RPMI7951 (cell line): Measurements from ENCODE around the gene RNASEH2C. TPM values are rescaled to one million over a fixed set of nuclear protein-coding genes. Genes with fewer than 3 reads are reported as not detected.
"Not testable (repeated sequence)": the region's sequence is repeated elsewhere in the genome, so short reads cannot be mapped to it uniquely, and the experiment has no call there.

Experiments
- DNase-seq: peaks from one replicate; pipeline ENCODE4 v3.0.0-alpha.2; 2012; ENCODE audit warnings: low read depth
- total RNA-seq: library from RNA; depleted of rRNA; stranded (reverse); fragments of >200 nt; shearing (Covaris generic); gene quantifications from 2 replicates; pipeline ENCODE4 v1.2.3, GENCODE V29; 2014

The RNASEH2C gene
- total RNA-seq, 1 experiment from 2014 or later: 38.3 TPM

DNA sequence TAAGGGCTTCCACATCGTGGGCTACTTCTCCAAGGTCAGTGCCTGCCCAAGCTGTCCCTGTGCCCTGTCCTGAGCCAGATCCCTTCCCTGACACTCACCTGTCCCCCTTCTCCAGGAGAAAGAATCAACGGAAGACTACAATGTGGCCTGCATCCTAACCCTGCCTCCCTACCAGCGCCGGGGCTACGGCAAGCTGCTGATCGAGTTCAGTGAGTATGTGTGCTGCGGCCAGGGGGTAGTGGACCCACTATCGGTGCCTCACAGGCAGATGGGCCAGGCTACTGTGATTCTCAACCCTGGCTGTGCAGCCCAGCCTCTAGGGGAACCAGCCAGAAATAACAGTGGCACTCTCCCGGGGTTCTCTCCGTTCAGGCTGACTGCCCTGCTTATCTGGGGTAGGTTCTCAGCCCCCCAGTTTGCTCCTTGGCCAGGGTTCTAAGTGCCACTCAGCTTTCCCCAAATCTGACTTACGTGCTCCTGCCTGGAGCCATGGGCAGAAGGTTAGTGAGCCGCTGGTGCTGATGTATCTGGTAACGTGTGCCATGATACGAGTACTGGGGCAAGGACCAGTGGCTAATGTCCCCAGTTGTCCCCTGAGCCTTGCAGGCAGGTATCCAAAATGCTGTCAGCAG, 3.7 kb downstream of the RNASEH2C start:
- no peak for DNase-seq

DNA sequence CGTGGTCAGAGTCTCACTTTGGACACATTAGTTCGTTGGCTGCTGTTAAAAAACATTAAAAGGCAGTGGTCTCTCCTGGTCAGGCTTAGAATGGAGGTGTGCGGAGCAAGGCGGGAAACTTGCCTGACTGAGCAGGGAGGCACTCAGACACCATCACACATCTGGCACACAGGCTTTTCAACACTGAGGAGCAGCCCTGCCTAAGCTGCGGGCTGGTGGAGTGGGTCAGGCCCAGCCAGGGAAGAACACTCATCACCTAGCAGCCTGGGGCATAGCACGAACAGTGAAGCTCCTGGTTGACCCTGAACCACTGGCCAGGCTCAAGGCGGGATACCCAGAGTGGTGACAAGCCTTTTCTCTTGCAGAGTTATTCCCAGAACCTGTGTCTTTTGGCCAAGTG, 4.3 kb downstream of the RNASEH2C start:
- no peak for DNase-seq

DNA sequence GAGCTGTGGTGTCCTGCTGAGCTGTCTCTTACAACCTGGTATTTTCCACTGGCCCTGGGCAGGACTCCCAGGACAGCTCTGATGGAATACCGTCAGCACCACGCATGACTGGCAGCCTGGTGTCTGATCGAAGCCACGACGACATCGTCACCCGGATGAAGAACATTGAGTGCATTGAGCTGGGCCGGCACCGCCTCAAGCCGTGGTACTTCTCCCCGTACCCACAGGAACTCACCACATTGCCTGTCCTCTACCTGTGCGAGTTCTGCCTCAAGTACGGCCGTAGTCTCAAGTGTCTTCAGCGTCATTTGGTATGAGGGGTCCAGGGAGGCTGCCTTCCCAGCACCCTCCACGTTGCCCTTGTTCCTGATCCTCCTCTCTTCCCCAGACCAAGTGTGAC, 6.2 kb downstream of the RNASEH2C start:
- DNase-seq: no peak

DNA sequence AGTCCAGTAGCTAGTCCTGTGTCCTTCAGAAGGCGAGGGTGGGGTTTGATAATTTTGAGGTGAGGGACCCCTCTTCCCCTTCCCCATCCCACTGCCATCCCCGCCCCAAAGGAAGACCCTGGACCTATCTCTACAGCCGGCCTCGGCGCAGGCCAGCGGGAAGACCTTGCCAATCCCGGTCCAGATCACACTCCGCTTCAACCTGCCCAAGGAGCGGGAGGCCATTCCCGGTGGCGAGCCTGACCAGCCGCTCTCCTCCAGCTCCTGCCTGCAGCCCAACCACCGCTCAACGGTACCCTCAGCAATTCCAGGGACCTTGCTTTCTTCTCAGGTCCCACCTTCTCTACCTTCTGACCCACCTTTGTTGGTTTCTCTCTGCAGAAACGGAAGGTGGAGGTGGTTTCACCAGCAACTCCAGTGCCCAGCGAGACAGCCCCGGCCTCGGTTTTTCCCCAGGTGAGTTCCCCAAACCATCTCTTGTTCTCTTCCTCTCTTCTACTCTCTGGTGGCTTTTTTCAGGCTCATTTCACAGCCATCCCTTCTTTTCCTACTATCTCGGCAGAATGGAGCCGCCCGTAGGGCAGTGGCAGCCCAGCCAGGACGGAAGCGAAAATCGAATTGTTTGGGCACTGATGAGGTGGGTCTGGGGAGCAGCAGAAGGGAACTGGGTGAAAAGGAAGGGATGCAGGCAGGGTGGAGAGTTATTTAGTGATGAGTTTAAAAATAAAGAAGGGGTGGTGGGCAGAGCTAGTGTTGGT, 7.2 kb downstream of the RNASEH2C start:
- no peak for DNase-seq

DNA sequence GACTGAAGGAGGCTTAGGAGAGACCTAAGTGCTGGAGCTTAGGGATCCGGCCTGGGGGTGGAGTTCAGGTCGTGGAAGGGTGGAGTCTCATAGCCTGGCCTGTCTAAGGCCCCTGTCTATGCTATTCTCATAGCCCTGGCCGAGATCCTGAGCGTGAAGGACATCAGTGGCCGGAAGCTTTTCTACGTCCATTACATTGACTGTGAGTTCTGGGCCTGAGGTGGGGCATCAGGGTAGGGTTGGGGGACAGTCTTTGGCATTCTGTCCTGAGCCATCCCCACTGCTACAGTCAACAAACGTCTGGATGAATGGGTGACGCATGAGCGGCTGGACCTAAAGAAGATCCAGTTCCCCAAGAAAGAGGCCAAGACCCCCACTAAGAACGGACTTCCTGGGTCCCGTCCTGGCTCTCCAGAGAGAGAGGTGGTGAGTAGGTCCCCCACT, 7.9 kb downstream of the RNASEH2C start:
- no peak for DNase-seq

DNA sequence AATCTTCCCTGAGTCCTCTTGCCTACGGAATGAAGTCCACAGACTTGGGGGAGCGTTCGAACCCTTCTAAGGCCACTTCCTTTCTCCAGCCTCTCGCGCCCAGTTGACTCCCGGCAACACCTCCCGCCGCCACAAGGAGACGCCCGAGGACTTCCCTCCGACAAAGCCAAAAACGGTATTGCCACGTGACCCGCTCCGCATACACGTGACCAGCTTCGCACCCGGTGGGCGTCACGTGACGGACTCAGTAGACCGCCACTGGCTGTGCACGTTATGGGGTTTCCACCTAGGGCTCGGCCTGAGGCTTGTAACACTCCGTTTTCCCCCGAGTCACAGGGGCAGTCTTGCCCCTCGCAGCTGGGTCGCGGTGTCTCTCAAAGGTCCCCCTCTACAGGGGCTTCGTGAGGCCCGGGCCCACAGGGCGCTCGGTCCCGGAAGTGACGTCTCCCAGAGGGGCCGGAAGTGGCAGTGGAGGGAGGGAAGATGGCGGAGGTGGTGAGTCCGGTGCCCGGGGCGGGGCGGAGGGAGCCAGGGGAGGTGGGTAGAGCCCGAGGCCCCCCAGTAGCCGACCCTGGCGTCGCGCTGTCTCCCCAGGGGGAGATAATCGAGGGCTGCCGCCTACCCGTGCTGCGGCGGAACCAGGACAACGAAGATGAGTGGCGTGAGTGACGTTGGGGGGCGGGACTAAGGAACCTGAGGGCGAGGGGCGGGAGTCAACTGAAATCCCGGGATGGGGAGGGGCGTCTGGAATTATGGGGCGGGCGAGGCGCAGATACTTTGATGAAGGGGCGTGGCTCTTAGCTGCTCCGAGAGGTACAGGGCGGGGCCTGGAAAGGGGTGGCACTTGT, 8.6 kb downstream of the RNASEH2C start, which contains the start of gene KAT5:
TSS of gene KAT5 (plus strand) at position 468 of the 848 bp plus-strand sequence. CDS start at position 484, 16 bp downstream.
- peak; percentile 97 for DNase-seq

DNA sequence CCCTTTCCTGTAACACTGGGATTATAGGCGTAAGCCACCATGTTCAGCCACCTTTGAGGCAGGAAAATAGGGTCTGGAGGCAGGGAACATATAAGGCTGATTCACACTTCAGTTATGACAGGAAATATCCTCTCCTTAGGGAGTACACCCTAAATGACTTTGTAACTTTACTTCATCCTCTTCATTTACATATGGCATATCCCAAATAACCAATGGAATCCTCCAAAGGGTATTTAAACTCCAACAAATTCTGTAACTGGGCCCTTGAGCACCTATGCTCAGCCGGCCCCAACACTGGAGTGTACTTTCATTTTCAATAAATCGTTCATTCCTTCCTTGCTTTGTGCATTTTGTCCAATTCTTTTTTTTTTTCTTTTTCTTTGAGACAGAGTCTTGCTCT, 10.2 kb downstream of the RNASEH2C start:
- DNase-seq: peak; percentile 49

DNA sequence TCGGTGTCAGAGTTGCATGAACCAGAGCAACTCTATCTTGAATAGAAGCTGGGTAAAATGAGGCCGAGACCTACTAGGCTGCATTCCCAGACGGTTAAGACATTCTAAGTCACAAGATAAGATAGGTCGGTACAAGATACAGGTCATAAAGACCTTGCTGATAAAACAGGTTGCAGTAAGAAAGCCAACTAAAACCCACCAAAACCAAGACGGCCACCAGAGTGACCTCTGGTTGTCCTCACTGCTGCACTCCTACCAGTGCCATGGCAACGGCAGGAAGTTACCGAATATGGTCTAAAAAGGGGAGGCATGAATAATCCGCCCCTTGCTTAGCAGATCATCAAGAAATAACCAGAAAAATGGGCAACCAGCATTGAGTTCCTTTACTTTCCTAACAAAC, 10.9 kb downstream of the RNASEH2C start:
- DNase-seq: peak; percentile 44

DNA sequence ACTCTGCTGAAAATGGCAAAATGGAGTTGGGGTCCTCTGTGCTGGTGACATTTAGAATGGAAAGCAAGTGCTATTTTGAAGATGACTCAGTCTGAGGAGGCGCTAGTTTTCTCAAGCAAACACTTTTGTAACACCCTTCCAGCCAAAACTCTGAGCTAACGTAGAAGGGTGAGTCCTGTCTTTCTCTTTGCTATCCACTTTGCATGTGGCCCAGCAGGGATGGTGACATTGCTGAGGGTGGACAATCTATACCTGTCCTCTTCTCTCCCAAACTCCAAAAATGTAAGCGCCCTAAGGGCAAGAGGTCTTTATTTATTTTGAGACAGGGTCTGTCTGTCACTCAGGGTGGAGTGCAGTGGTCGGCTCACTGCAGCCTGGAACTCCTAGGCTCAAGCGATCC, 12.1 kb downstream of the RNASEH2C start:
- no peak for DNase-seq

DNA sequence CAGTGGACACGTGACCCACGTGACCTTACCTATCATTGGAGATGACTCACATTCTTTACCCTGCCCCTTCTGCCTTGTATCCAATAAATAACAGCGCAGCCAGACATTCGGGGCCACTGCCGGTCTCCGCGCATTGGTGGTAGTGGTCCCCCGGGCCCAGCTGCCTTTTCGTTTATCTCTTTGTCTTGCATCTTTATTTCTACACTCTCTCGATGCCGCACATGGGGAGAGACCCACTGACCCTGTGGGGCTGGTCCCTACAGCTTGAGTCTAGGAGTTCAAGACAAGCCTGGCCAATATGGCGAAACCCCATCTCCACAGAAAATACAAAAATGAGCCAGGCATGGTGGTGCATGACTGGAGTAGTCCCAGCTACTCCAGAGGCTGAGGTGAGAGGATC, 13.6 kb downstream of the RNASEH2C start:
- not testable (repeated sequence) for DNase-seq

DNA sequence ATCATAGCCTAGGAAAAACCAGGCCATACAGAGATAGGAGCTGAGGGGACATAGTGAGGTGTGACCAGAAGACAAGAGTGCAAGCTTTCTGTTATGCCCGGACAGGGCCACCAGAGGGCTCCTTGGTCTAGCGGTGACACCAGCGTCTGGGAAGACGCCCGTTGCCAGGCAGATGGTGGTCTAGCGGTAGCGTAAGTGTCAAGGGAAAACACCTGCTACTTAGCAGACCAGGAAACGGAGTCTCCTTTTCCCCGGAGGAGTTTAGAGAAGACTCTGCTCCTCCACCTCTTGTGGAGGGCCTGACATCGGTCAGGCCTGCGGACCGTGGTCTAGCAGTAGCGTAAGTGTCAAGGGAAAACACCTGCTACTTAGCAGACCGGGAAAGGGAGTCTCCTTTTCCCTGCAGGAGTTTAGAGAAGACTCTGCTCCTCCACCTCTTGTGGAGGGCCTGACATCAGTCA, 14.3 kb downstream of the RNASEH2C start:
- DNase-seq: peak; percentile 49

DNA sequence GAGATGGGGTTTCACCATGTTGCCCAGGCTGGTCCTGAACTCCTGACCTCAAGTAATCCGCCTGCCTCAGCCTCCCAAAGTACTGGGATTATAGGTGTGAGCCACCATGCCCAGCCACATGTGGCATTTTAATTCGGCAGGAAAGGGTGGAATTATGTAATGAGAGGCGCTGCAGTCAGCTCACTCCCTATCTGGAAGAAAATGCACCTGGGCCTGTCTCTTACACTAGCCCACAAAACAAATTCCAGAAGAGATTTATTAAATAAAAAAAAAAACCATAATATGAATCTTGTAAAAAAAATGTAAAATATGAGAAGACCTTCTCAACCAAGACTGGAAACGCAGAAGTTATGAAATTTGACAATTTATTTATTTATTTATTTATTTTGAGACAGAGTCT, 16.8 kb downstream of the RNASEH2C start:
- DNase-seq: no peak

DNA sequence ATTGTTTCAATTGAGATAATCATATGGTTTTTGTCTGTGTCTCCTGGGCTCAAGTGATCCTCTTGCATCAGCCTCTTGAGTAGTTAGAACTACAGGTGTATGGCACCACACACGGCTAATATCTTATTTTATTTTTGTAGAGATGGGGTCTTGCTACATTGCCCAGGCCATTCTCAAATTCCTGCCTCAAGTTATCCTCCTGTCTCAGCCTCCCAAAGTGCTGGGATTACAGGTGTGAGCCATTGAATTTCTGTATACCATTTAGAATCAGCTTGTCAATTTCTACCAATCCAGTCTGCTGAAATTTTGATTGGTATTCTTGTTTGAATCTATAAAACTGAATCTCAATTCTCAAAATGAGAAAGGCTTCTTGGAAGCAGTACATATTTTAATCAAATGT, 18.9 kb downstream of the RNASEH2C start:
- no peak for DNase-seq

DNA sequence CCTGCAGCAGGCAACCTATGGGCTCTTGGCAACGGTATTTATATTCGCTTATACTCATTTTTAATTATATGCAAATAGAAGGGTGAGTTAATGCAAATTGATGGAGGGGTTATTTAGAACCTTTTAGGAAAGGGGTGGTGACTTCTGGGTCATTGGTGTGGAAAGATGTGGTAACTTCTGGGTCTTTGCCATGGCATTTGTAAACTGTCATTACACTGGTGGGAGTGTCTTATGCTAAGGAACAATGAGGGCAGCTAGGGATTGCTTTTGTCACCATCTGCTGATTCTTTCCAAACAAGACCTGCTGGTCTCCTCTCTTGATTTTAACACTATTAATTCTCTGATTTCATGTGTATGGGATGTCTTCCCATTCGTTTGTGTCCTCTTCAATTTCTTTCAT, 20.2 kb downstream of the RNASEH2C start:
- DNase-seq: peak; percentile 29

DNA sequence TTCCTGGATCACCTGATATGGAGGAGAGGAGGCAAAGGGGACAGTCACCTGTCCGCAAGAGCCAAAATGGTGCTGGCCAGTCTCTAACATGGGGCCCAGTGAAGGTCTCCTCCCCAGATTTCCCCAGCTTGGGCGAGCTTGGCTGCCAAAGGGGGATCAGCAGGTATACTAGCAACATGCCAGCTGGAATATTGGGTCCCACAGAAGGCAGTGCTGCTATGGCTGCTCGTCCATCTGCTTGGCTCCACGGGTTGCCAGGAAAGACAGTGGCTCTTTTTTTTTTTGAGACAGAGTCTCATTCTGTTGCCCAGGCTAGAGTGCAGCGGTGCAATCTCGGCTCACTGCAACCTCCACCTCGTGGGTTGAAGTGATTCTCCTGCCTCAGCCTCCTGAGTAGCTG, 21.3 kb downstream of the RNASEH2C start:
- no peak for DNase-seq

DNA sequence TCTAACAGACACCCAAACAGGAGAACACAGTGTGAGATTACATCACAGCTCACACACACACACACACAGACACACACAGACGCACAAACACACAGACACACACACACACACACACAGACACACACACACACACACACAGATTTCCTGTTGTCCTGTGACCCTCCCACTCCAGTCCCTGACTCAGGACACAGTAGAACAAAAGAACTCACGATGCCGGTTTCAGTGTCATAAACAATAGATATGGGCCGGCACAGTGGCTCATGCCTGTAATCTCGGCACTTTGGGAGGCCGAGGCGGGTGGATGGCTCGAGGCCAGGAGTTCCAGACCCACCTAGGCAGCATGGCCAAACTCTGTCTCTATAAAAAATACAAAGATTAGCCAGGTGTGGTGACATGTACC, 22.4 kb downstream of the RNASEH2C start:
- no peak for DNase-seq

DNA sequence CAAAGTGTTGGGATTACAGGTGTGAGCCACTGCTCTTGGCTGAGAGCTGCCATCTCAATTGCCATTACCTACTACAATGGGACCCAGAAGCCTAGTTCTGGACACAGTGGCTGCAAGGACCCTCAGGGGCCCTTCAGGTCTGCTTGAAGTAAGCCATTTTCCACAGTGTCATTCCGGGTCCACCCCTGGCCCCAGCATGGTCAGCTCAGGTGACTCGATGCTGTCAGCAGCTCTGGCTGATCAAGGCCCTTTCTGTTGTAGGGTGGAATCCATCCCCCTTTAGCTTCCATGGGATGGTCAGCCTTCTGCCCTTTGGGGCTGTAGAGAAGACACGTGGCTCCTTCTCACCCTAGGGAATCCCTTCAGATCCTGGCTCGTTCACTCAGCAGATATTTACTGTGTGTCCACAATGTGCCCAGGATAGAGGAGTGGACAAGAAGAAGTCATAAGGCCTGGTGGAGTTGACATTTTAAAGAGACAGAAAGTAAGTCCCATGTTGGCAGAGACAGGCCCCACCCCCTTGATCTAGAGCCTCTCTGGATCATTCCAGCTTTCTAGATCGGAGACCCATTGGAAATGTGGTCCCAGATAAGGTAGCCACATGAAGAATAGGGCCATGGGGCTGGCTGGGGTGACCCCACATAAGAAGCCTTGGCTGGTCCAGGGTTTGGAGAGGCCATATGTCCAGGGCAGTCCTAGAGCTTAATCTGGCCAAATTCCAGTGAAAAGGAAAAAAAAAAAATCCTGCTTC, 23.6 kb downstream of the RNASEH2C start:
- DNase-seq: no peak

DNA sequence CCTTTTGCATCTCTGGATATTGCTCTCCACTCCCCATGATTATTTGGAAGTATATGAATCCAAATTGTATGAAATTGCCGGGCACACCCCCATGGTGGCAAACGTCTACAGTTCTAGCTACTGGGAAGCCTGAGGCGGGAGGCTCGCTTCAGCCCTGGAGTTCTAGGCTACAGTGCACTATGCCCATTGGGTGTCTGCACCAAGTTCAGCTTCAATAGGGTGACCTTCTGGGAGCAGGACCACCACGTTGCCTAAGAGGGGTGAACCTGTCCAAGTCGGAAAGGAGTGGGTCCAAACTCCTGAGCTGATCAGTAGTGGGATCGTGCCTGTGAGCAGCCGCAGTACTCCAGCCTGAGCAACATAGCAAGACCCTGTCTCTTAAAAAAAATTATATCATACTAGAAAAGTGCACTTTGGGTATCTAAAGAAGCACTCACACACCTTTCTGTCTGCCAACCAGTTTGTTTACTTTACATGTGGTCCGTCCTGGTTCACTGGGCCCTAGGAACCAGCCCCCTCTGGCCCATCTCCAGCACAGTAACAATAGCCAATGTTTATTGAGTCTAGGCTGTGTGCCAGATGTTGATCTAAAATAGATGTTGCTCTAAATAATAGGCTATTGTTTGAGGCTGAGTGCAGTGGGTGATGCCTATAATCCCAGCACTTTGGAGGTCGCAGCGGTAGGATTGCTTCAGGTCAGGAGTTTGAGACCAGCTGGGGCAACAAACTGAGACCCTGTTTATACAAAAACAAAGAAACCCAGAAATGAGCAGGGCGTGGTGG, 24.9 kb downstream of the RNASEH2C start:
- peak; percentile 31 for DNase-seq

DNA sequence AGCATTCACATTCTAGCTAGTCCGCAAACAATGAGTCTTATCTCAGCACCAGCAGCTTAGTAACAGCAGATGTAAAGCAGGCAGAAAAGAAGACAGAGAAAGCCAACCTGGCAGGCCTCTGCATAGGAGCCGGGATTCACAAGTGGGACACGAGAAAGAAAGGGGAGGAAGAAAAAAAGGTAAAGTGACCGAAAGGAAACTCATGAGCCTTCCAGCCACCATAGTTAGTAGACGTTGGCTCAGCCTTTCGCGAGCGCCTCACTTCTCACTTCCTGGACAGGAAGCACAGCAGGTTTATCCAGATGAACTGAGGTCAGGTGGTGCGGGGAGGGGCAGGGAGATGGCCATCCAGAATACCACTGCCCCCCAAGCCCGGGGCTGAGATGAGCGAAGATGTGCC, 28.2 kb downstream of the RNASEH2C start:
- no peak for DNase-seq

DNA sequence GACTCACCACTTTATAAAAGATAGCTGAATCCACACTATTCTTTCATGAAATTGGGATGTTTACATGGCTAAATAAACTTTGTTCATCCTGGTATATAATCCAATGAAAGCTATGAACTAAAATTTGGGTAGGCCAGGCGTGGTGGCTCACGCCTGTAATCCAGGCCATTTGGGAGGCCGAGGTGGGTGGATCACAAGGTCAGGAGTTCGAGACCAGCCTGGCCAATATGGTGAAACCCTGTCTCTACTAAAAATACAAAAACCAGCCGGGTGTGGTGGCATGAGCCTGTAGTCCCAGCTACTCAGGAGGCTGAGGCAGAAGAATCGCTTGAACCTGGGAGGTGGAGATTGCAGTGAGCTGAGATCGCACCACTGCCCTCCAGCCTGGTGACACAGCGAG, 28.8 kb downstream of the RNASEH2C start:
- not testable (repeated sequence) for DNase-seq

DNA sequence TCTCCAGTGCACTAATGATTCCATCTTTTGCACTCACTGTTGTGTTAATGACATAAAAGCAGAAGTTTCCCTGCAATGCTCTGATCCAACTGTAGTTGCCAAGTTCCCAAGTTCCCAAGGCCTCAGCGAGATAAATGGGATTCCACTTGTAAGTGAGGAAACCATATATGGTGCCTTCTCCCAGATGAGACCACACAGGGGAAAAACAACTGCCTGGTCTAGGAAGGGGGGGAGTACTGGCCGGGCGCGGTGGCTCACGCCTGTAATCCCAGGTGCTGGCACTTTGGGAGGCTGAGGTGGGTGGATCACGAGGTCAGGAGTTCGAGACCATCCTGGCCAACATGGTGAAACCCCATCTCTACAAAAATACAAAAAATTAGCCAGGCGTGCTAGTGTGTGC, 34.6 kb downstream of the RNASEH2C start:
- DNase-seq: no peak
